Measurements from ENCODE around the gene TSPYL1.

The TSPYL1 gene

GRCh38 chr6:116263353-116263752, 16.4 kb downstream of the TSPYL1 start:
- DNase-seq (ENCODE audit: low read depth in 2 of 2): no peak

GRCh38 chr6:116258520-116258919, 21.2 kb downstream of the TSPYL1 start:
- DNase-seq (ENCODE audit: low read depth in 2 of 2): no peak

GRCh38 chr6:116256694-116257093, 23.0 kb downstream of the TSPYL1 start:
- no peak for DNase-seq (ENCODE audit: low read depth in 2 of 2)

GRCh38 chr6:116255246-116255800, 24.4 kb downstream of the TSPYL1 start:
- DNase-seq (ENCODE audit: low read depth in 2 of 2): no peak

GRCh38 chr6:116254297-116255056, 25.3 kb downstream of the TSPYL1 start:
- no peak for DNase-seq (ENCODE audit: low read depth in 2 of 2)

GRCh38 chr6:116253505-116254296, 26.0 kb downstream of the TSPYL1 start, which contains the start of gene TSPYL4:
TSS of gene TSPYL4 (minus strand) at chr6:116254075. CDS start at chr6:116254008, 67 bp downstream.
- DNase-seq (ENCODE audit: low read depth in 2 of 2): peak; percentile 74 to 83

- no peak for DNase-seq (ENCODE audit: low read depth in 2 of 2)
These were observed 26.6 kb downstream of the TSPYL1 start for GRCh38 chr6:116253188-116253504.

GRCh38 chr6:116251568-116252384, 28.0 kb downstream of the TSPYL1 start:
- DNase-seq (ENCODE audit: low read depth in 2 of 2): no peak

GRCh38 chr6:116248577-116248976, 31.2 kb downstream of the TSPYL1 start:
- DNase-seq (ENCODE audit: low read depth in 2 of 2): no peak

GRCh38 chr6:116247285-116247684, 32.4 kb downstream of the TSPYL1 start:
- no peak for DNase-seq (ENCODE audit: low read depth in 2 of 2)

GRCh38 chr6:116246089-116246488, 33.6 kb downstream of the TSPYL1 start:
- no peak for DNase-seq (ENCODE audit: low read depth in 2 of 2)

- no peak for DNase-seq (ENCODE audit: low read depth in 2 of 2)
These were observed 35.4 kb downstream of the TSPYL1 start for GRCh38 chr6:116244284-116244683.

- DNase-seq (ENCODE audit: low read depth in 2 of 2): no peak
These were observed 39.9 kb downstream of the TSPYL1 start for GRCh38 chr6:116239856-116240255.

- DNase-seq (ENCODE audit: low read depth in 2 of 2): no peak
These were observed 40.5 kb downstream of the TSPYL1 start for GRCh38 chr6:116239256-116239655.

- no peak for DNase-seq (ENCODE audit: low read depth in 2 of 2)
These were observed 41.6 kb downstream of the TSPYL1 start for GRCh38 chr6:116238083-116238482.

GRCh38 chr6:116234689-116235088, 45.0 kb downstream of the TSPYL1 start:
- no peak for DNase-seq (ENCODE audit: low read depth in 2 of 2)

- no peak for DNase-seq (ENCODE audit: low read depth in 2 of 2)
These were observed 50.3 kb downstream of the TSPYL1 start for GRCh38 chr6:116229287-116229913.
